ENCODE data around the gene SLC4A2.

SLC4A2 gene

DNA sequence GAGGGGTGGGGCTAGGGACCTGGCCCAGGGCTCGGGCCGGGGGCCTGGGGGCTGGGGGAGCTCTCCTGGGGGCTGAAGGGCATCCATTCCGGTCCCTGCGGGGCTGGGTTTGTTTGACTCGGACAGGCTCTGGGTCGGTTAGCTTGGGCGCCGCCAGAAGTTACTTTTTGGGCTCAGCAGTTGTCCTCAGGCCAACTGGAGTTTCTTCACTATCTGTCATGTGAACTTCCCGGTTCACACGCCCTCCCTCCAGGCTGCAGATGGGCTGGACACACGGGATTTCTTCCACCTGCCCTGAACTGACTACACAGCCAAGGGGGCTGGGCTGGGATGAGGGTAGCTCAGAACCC lies 3.8 kb downstream of the SLC4A2 start:
- DNase-seq = no peak

DNA sequence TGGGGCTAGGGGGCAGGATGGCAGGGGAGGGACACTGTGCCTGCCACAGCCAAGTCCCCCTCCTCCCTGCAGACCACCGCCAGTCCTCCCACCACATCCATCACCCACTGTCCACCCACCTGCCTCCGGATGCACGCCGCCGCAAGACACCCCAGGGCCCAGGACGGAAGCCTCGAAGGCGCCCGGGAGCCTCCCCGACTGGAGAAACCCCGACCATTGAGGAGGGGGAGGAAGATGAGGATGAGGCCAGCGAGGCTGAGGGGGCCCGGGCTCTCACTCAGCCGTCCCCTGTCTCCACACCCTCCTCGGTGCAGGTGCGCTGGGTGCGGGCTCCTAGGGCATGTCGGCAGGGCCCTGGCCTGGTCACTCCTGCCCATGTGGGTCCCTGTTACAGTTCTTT lies 5.1 kb downstream of the SLC4A2 start:
- DNase-seq = no peak

DNA sequence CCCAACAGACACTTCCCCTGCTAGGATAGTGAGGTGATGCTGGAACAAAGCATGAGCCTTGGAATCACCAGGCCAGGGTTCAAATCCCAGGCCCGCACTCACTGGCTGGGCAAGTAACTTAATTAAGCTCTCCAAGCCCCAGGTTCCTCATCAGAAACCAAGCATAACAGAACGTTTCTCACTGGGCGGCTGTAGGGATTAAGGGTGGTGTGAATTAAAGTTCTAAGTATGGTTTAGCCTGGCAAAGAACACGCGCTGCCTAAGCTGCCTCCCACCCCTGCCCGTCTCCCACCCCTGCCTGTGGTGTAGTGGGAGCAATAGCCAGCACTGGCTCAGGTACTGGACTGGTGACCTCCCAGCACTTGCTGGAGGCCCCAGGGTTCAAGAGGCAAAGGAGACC lies 5.6 kb downstream of the SLC4A2 start:
- no peak for DNase-seq

DNA sequence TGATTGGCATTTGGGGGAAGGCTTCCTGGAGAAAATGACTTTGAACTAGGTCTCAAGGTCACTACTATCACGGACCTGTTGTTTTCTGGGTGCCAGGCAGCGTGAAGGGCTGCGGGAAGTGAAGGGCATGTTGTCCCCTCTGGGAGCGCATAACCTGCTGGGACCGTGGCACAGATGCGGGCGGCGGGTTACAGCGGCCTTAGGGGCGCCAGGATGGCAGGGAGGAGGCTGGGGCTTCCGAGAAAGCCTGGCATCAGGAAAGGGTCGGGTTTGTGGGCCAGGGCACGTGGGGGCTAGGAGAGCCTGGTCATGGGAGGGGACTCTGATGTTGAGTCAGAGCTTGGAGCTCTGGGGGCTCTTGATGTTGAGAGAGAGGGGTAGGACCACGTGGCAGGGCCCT lies 6.1 kb downstream of the SLC4A2 start:
- no peak for DNase-seq

DNA sequence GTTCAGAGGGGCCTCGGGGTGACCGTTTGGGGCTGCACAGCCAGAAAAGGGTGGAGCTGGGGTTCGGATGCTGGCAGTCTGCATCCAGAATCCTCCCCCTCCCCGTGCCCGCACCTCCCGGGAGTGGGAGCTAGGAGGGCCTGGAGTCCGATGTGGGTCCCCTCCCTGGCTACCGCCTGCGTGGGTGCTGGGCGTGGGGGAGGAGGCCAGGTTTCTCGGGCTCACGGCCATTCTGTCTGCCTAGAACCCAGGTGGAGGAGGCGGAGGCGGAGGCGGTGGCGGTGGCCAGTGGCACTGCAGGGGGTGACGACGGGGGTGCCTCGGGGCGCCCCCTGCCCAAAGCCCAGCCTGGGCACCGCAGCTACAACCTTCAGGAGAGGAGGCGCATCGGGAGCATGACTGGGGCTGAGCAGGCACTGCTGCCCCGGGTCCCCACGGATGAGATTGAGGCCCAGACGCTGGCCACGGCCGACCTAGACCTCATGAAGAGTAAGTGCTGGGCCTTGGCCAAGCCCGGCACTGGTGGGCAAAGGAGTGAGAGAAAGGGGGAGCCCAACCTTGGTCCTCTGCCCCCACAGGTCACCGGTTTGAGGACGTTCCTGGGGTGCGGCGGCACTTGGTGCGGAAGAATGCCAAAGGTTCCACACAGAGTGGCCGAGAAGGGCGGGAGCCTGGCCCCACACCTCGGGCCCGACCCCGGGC lies 7.0 kb downstream of the SLC4A2 start:
- no peak for DNase-seq

DNA sequence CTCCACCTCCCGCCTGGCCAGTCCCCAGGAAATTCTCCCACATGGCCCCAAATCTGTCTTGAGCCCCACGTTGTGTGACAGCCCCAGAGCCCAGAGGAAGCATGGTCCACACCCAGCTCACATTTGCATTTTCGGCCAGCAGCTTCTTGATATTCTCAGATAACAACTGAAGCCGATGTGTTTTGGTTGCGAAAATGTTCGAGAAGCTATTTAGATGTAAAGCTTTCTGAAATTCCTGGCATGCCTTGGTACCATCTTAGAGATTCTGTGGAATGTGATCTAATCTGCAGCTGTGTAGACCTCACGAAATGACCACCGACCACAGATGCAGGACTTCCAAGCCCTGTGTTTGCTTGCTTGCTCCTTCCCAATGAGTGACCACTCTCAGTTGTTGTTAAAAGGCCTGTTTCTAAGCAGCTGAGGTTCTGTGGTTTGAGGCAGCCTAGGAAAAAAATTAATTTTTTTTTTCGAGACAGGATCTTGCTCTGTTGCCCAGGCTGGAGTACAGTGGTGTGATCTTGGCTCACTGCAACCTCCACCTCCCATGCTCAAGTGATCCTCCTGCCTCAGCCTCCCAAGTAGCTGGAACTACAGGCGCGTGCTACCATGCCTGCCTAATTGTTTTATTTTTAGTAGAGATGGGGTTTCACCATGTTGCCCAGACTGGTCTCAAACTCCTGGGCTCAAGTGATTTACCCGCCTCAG lies 8.8 kb downstream of the SLC4A2 start:
- DNase-seq = no peak

DNA sequence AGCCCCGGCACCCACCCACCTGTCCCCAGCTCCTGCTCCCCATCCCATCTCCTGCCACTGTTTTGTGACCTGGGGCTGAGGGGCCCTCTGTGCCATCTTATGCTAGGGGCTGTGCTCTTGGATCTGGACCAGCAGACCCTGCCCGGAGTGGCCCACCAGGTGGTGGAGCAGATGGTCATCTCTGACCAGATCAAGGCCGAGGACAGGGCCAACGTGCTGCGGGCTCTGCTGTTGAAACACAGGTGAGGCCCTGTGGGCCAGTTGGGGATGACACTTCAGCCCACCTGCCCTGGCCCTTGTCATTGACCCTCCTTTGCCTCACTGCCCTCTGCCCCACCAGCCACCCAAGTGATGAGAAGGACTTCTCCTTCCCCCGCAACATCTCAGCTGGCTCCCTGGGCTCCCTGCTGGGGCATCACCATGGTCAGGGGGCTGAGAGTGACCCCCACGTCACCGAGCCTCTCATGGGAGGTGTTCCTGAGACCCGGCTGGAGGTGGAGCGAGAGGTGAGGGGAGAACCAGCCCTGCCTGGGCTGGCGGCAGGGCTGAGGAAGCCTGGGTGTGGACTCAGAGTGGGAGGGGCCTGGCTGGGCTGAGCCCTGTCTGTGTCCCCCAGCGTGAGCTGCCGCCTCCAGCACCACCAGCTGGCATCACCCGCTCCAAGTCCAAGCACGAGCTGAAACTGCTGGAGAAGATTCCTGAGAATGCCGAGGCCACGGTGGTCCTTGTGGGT lies 10.6 kb downstream of the SLC4A2 start:
- DNase-seq = no peak

DNA sequence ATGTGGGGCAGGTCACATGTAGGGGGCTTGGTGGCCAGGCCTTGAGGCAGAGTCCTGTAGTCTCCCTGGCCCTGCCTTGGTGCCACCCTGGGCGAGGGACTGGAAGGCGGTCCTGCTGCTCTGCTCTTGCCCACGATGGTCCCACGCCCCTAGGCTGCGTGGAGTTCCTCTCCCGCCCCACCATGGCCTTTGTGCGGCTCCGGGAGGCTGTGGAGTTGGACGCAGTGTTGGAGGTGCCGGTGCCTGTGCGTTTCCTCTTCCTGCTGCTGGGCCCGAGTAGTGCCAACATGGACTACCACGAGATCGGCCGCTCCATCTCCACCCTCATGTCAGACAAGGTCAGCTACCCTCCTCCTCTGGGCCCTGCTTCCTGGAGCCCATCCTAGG lies 11.2 kb downstream of the SLC4A2 start:
- no peak for DNase-seq

DNA sequence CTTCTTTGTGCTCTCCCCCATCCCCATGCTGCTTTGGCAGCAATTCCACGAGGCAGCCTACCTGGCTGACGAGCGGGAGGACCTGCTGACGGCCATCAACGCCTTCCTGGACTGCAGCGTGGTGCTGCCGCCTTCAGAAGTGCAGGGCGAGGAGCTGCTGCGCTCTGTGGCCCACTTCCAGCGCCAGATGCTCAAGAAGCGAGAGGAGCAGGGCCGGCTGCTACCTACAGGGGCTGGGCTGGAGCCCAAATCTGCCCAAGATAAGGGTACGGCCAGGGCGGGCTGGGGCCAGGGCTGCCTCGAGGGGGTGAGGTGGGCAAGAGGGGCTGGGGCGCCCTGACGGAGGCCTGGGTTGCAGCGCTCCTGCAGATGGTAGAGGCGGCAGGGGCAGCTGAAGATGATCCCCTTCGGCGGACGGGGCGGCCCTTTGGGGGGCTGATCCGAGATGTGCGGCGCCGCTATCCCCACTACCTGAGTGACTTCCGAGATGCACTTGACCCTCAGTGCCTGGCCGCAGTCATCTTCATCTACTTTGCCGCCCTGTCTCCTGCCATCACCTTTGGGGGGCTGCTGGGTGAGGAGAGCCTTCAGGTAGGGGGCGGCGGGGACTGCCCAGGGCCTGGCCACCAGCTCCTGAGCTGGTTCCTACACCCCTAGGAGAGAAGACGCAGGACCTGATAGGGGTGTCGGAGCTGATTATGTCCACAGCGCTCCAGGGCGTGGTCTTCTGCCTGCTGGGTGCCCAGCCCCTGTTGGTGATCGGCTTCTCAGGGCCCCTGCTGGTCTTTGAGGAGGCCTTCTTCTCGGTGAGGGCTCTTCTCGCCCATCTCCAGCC lies 11.9 kb downstream of the SLC4A2 start:
- no peak for DNase-seq

DNA sequence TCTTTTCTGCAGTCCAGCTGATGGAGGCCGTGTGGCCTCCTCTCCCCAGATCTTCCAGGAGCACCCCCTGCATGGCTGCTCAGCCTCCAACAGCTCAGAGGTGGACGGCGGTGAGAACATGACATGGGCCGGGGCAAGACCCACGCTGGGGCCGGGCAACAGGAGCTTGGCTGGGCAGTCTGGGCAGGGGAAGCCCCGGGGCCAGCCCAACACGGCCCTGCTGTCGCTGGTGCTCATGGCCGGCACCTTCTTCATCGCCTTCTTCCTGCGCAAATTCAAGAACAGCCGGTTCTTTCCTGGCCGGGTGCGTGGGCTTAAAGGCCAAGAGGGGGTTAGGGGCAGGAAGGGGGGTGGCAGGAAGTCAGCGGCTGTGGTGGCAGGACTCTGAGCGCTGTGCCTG lies 14.6 kb downstream of the SLC4A2 start:
- no peak for DNase-seq

DNA sequence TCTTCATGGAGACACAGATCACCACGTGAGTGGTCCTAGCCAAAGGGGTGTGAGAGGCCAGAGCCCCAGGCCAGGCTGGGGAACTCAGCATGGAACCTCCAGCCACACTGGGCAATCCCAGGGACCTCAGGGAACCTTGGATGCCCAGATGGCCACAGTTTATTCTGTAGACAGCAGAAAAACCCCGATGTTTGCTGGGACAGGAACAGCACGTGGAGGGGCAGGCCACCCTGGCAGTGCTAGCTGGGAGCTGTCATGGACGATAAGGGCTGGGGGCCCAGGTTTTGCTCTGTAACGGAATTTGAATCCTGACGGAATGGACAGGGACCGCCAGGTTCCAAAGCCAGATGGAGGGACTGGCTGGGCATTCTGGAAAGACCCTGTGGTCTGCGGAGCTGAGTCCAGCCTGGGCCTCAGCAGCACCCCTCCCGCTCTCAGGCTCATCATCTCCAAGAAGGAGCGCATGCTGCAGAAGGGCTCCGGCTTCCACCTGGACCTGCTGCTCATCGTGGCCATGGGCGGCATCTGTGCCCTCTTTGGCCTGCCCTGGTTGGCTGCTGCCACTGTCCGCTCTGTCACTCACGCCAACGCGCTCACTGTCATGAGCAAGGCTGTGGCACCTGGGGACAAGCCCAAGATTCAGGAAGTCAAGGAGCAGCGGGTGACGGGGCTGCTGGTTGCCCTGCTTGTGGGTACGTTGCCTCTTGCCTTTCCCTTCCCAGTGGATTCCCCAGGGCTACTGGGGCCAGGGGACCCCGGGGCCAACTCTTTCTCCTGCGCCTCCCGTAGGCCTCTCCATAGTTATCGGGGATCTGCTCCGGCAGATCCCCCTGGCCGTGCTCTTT lies 15.7 kb downstream of the SLC4A2 start:
- no peak for DNase-seq

DNA sequence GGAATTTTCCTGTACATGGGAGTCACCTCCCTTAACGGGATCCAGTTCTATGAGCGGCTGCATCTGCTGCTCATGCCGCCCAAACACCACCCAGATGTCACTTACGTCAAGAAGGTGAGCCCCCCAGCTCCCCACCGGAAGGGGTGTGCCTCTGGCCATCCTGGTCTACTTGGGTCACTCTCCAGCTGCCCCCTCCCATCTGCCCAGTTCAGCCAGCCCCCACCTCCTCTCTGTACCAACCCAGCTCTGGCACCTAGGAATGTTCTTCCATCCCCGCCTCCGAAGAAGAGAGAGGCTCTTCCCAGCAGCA lies 16.2 kb downstream of the SLC4A2 start:
- DNase-seq = no peak

DNA sequence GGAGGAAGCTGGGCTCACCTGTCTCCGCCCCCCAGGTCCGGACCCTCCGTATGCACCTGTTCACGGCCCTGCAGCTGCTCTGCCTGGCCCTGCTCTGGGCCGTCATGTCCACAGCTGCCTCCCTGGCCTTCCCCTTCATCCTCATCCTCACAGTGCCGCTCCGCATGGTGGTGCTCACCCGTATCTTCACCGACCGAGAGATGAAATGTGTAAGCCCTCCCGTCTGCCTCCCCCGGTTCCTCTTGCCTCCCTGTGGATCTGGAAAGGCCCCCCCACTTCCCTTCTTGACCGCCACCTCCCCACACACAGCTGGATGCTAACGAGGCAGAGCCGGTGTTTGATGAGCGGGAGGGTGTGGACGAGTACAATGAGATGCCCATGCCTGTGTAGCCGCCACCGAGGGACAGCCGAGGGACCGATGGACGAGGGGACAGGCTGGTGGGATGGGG lies 16.6 kb downstream of the SLC4A2 start:
- no peak for DNase-seq

DNA sequence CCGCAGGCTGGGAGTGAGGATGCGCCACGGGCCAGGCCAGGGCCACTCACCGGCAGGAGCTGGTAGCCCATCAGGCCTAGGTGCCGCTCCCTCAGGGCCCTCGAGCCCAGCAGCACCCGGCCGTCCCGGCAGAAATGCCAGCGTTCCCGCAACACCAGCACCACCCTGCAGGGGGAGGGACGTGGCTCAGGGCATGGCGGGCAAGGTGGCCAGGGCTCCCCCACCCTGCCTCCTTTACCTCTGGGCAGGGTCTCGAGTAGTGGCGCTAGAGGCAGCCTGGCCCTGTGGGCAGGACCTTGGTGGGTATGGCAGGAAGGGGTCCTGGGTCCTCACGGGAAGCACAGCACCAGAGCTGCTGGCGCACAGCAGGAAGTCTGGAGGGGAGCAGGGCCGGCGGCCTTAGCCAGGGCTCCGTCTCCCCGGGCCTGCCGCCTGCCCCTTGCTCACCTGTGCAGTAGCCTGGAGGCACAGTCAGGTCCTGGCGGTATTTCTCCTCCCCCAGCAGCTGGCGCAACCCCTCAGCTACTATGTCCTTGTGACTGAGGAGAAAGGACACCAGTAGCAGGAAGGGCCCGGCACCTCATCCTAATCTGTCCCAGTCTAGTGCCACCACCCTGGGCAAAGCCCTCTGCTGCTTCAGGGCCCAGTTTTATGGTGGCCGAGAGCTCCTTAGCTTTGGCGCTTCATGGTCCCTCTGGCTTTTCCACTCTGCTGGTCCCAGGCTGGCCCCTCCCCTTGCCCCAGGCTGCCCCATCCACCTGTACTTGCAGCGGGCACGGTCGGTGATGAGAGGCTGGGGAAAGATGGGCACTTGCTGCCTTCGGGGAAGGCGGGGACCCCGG lies 17.7 kb downstream of the SLC4A2 start:
- no peak for DNase-seq

DNA sequence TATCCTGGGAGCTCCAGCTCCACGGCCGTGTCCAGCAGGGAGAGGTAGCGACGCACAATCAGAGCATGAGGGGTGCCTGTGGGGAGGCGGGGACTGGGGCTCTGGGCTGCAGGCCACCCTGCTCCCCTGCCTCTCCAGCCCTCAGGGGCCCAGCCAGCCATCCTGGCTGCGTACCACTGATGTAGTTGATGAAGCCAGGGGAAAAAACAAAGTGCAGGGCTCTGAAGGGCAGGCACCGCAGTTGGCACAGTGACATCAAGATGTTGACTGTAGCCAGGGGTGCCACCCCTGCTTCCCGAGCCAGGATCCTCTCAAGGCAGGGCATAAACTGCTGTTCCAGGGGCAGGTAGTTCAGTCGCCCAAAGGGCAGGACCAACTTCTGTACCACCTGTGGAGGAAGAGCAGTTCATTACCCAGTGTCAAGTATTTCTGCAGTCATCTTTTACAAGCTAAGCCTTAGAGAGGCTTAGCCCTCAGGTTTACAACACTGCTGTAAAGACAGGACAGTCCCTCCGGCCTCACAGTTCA lies 18.4 kb downstream of the SLC4A2 start:
- DNase-seq = no peak

DNA sequence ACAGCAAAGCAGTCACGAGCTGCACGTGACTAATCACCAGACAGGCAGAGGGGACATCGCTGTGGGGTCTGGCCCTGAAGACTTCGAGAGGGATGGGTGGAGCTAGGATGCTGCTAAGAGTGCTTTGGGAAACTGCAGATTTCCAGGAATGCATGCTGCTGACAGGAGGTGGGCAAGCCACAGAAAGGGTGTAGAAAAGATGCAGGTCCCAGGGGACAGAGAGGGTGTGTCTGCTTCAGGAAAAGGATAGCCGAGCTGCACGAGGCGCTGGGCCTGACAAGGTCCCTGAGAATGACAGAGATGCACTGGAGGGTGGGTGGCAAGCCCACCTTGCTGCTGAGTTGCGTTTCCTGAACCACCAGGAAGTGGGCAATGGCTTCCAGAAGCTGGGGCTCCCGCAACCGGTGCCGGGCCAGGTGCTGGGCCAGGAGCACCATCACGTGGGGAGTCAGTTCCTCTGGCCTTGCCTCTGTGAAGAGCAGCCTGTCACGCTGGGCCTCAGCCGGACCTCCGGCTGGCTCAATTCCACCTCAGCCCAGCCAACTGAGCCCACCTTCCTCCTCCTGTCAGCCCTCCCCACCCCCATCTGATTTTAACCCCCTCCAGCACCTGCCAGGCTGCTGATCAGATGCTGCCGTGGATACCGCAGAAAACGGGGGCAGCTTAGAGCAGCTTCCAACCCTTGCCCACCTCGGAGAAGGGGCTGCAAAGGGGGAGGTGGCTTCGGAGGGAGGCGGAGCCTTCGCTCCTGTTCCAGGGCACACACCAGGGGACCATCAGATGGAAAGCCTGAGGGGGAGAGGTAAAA lies 19.0 kb downstream of the SLC4A2 start:
- DNase-seq = no peak

DNA sequence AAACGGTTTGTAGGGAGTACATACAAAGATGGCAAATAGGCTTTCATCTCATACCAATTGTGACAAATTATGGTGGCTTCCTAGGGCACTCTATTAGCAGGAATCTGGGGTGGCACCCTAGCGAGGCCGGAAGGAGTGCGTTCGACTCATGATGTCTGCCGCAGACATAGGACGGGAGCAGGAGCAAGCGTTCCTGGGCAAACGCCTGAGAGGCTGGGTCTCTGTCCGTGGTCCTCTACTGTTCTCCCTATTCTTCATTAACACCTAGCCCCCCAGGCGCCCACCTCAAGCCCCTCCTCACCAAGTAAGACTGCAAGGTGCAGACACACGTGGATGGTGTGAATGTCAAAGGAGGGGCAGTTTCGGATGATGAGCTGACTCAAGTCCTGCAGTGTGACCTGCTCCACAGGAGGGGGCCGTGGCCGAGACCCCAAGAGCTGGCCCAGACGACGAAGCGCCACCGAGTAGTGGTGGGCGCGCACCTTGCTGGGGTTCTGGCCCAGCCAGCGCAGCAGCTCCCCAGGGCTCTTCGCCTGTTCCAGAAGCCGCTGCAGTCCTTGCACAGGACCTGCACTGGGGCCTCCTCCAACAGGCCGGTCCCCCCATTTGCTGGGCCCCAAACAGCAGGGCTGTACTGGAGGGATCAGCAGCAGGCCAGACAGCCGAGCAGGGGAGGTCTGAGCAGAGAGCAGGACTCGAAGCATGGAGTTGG lies 20.0 kb downstream of the SLC4A2 start:
- no peak for DNase-seq

DNA sequence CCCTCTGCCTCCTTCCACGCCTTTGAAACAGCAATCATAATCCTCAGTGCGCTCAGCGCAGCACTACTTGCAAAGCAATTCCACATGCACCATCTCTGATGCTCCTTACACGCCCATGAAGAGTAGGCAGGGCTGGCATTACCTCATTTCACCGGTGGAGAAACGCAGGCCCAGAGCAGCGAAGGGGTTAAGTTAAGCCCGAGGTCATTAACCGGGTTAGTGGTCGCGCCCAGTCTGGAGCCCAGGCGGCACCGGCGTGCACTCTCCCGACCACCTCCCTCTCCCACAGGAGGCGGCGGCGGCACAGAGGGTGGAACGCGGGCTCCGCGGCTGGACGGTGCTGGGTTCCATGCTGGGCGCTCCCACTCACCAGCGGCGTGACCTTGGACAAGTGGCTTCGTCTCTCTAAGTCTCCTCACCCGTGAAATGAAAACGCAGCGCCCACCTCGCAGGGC lies 20.7 kb downstream of the SLC4A2 start:
- DNase-seq = no peak

DNA sequence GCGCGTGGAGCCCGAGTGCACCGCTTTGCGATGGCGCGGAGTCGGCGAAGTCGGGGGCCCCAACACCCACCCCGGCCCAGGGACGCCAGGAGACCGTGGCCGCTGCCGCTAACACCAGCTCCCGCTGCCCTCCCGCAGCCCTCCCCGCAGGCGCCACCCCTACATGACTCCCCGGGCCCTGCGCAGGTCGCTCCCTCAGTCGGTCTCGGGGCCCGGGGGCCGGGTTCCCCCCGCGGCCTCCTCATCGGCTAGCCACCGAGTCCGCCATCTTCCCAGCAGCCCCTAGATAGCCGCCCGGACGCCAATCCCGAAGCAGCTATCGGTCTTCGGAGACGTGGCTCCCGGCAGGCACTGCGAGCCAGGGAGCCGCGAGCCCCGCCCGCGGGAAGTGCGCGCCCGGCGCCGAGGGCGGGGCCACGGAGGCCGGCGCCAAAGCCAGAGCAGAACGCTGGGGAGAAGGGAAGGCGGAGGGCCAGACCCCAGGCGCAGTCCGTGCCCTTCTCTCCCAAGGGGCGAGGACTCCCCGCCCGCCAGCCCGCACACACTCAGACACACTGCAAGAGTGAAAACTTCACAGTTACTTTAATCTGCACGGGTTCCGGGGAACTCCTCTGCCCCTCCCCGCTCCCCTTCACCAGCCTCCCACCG lies 21.3 kb downstream of the SLC4A2 start, which contains the start of gene FASTK:
FASTK (minus strand) TSS at position 288 of the 648 bp plus-strand sequence; CDS start at position 245, 43 bp downstream.
- peak; percentile 93 for DNase-seq
